GM13977 (cell line): ENCODE data around the gene TMEM161A.

ENCODE experiments used
- DNase-seq: peaks from one replicate; pipeline ENCODE4 v3.0.0; 2012; ENCODE audit warnings: low spot score
- in situ Hi-C: fragments of 300-500 bp; cut with MboI; formaldehyde crosslinking; loops from one replicate; pipeline ENCODE4 v1.12.0; 2022; ENCODE audit warnings: low sequenced_read_pairs, low pct_unique_long_range_greater_than_20kb, mixed read lengths, inconsistent platforms; ENCODE audit not compliant: unreplicated experiment
- TF ChIP-seq, protein P1 (sequence below): IDR thresholded peaks from 2 replicates; pipeline ENCODE4 v1.5.1; 2012; ENCODE audit warnings: mild to moderate bottlenecking, control low read depth; ENCODE audit not compliant: insufficient read depth; ENCODE audit errors: extremely low read depth, missing control alignments

The TMEM161A gene

GRCh38 chr19:19171821-19172532 lies 33.7 kb upstream of the TMEM161A start:
- in situ Hi-C loops = loop anchor here (25.0 kb wide), 1 partner anchor 315 kb away; no protein-coding TSS in a partner anchor
- TF ChIP-seq, protein P1, sequence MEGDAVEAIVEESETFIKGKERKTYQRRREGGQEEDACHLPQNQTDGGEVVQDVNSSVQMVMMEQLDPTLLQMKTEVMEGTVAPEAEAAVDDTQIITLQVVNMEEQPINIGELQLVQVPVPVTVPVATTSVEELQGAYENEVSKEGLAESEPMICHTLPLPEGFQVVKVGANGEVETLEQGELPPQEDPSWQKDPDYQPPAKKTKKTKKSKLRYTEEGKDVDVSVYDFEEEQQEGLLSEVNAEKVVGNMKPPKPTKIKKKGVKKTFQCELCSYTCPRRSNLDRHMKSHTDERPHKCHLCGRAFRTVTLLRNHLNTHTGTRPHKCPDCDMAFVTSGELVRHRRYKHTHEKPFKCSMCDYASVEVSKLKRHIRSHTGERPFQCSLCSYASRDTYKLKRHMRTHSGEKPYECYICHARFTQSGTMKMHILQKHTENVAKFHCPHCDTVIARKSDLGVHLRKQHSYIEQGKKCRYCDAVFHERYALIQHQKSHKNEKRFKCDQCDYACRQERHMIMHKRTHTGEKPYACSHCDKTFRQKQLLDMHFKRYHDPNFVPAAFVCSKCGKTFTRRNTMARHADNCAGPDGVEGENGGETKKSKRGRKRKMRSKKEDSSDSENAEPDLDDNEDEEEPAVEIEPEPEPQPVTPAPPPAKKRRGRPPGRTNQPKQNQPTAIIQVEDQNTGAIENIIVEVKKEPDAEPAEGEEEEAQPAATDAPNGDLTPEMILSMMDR = no peak
- peak; percentile 76 for DNase-seq

DNA sequence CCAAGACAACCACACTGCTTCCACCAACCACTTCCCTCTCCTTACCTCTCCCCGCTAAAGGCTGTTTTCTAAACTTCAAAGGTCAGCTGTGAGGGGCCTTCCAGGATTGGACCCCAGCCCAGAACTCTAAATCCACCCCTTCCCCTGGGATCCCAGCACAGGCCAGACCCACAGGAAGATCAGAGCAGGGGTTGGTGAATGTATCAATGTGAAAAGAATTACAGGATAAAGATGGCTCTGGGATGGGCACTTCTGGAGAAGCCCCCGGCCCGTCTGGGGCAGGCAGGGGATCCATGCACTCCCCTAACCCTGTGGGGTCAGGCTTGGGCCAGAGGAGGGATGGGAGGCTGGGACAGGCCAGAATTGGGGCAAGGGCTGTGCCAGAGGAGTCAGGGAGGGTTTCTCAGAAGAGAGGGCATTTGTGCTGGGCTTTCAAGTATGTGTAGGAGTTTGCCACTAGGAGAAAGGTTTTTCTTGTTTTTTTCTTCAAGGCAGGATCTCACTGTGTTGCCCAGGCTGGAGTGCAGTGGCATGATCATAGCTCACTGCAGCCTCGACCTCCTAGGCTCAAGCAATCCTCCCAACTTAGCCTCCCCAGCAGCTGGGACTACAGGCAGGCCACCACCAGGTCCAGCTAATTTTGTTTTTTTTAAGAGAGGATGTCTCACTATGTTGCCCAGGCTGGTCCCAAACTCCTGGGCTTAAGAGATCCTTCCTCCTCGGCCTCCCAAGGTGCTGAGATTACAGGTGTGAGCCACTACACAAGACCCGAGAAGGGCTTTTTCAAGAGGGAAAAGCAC lies 32.8 kb upstream of the TMEM161A start:
- in situ Hi-C loops = loop anchor here (25.0 kb wide), 1 partner anchor 316 kb away; no protein-coding TSS in a partner anchor
- no peak for DNase-seq
- TF ChIP-seq, protein P1 = no peak

DNA sequence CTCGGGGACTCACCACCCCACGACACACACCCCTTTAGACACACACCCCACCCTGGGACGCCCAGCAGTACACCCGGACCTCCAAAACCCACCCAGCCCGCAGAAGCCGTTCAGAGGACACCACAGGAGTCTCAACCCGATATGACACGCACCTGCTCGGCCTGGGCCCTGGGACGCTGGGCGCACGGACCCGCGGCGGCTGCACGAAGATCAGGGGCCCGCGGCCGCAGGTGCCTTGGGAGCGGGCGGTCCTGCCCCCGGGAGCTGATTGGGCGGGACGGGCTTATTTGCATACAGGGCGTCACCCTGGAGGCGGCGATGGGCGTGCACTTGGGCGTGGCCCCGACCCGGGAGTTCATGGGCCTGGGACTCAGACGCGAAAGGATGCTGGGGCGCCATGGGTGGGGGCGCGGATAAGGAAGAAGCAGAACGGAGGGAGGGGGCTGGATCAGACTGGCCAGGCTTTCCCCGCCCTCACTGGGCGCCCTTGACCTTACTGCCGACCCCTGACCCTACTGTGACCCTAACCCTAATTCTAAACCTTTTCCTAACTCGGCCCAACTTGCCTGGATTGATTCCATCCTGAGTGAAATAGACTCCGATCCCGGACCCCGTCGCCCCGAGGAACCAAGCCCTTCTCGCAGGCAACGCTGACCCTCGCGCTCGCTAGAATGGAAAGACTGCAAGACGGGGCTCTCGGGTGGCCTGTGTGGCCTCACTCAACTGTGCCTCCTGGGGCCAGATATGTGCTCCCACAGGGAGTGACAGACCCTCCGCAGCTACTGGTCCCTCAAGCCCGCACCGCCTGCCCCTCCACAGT lies 32.0 kb upstream of the TMEM161A start, which contains the start of gene MEF2B:
MEF2B (minus strand) TSS at position 211 of the 820 bp plus-strand sequence. CDS start 19,528 bp downstream, outside the sequence.
- TF ChIP-seq, protein P1 = no peak
- peak; percentile 96 for DNase-seq
- in situ Hi-C loops = loop anchor here (25.0 kb wide), 1 partner anchor 317 kb away; no protein-coding TSS in a partner anchor

DNA sequence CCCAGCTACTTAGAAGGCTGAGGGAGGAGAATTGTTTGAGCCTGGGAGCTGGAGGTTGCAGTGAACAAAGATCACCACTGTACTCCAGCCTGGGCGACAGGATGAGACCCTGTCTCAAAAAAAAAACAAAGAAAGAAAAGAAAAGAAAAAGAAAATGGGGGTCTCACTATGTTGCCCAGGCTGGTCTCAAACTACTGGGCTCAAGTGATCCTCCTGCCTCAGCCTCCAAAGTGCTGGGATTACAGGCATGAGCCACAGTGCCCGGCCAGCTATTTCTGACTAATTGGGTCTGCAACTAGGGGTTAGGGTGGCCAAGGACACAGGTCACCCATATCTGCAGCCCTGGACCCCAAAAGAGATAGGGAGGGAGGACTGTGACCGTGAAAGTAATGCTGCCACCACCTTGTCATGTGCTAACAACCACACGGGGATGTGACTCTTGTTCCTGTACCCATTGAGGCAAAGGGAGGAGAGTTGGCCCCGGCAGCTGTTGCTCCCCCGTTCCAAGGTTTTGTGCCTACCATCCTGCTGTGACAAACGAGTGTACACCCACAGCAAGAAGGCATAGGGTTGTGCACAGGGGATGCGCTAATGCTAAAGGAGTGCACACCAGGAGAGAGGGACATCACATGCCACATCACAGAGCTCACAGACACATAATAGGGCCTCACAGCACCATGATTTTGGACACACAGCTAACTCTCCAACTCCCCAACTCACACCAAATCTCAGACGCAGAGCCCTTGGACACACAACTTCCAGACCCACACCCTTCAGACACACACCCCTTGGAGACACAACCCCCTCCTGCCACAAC lies 31.2 kb upstream of the TMEM161A start:
- in situ Hi-C loops = loop anchor here (25.0 kb wide), 1 partner anchor 318 kb away; no protein-coding TSS in a partner anchor
- TF ChIP-seq, protein P1 = no peak

GRCh38 chr19:19167612-19168011 lies 29.3 kb upstream of the TMEM161A start:
- DNase-seq = no peak
- in situ Hi-C loops = loop anchor here (25.0 kb wide), 1 partner anchor 320 kb away; no protein-coding TSS in a partner anchor
- TF ChIP-seq, protein P1 = no peak

More for the DNA sequence above, 31.2 kb upstream of the TMEM161A start:
- DNase-seq = no peak
